ENCODE results near the gene MYRF. TPM values are rescaled to one million over a fixed set of nuclear protein-coding genes. Genes with fewer than 3 reads are reported as not detected.
A peak's percentile ranks its signal among the peaks of the same experiment; 100 is the strongest.

The MYRF gene
- total and polyA plus RNA-seq, 2 of the 13 experiments (the other 11 are each of a cell fraction or from before 2014, with no cell fraction given): 10.2 to 25.9 TPM

GRCh38 chr11:61733120-61733978, 19.1 kb upstream of the MYRF start (continued):
- TF ChIP-seq USF2 (IDR thresholded peaks at IDR 0.05; ENCODE audit: low read depth, low read length): peak; percentile 96
- TF ChIP-seq USF2 (CRISPR knock-in tag; IDR thresholded peaks at IDR 0.05; ENCODE audit: borderline replicate concordance): peak; percentile 96; the same call in 1 of the 2 replicates
- no peak for TF ChIP-seq NFYC (CRISPR knock-in tag; IDR thresholded peaks at IDR 0.05)
- TF ChIP-seq YEATS2 (CRISPR knock-in tag; IDR thresholded peaks at IDR 0.05; ENCODE audit: borderline replicate concordance): peak; percentile 47; the same call in 1 of the 2 replicates
- TF ChIP-seq ZBTB49 (CRISPR knock-in tag; IDR thresholded peaks at IDR 0.05; ENCODE audit: borderline replicate concordance): peak; percentile 36; the same call in 1 of the 2 replicates
- peak; percentile 58; the same call in 1 of the 2 replicates for TF ChIP-seq IRF2 (CRISPR knock-in tag; IDR thresholded peaks at IDR 0.05)
- TF ChIP-seq PRDM15 (CRISPR knock-in tag; IDR thresholded peaks at IDR 0.05): no peak
- TF ChIP-seq IKZF5 (CRISPR knock-in tag; IDR thresholded peaks at IDR 0.05): peak; percentile 36; the same call in 1 of the 2 replicates
- TF ChIP-seq AHR (CRISPR knock-in tag; IDR thresholded peaks at IDR 0.05): 0 out of 2 replicates have a peak, but pooled peaks have one; percentile 63
- TF ChIP-seq ZNF609 (CRISPR knock-in tag; IDR thresholded peaks at IDR 0.05; ENCODE audit: borderline replicate concordance): no peak

All from HepG2 (cell line).